HG03460 (cell line): ENCODE measurements around the gene PSMD4.

Experiments
- ATAC-seq: cut with Tn5 transposase; IDR thresholded peaks from one replicate; pipeline ENCODE4 v1.9.1; 2021; ENCODE audit not compliant: unreplicated experiment

PSMD4 gene

GRCh38 chr1:151293093-151293492 is 38.6 kb downstream of the PSMD4 start:
- no peak for ATAC-seq

GRCh38 chr1:151294742-151295462 is 40.4 kb downstream of the PSMD4 start:
- ATAC-seq, result no peak

GRCh38 chr1:151309811-151310323 is 55.3 kb downstream of the PSMD4 start:
- ATAC-seq, result no peak

GRCh38 chr1:151311011-151311410 is 56.5 kb downstream of the PSMD4 start:
- no peak for ATAC-seq

GRCh38 chr1:151311589-151312331 is 57.2 kb downstream of the PSMD4 start:
- ATAC-seq, result no peak

- ATAC-seq, result no peak
Observed at GRCh38 chr1:151312411-151312810, 57.9 kb downstream of the PSMD4 start.

- ATAC-seq, result no peak
Observed at GRCh38 chr1:151312826-151313225, 58.3 kb downstream of the PSMD4 start.

GRCh38 chr1:151313501-151313900 is 59.0 kb downstream of the PSMD4 start:
- ATAC-seq, result no peak

GRCh38 chr1:151314137-151314875 is 59.8 kb downstream of the PSMD4 start:
- no peak for ATAC-seq

GRCh38 chr1:151315565-151316235 is 61.2 kb downstream of the PSMD4 start:
- no peak for ATAC-seq
